NT2/D1 (cell line): ENCODE data around the gene AQR.

Experiments
- SUZ12 ChIP-seq: IDR thresholded peaks from 2 replicates; pipeline ENCODE4 v1.6.1; 2011; ENCODE audit not compliant: insufficient read length, insufficient read depth; ENCODE audit errors: extremely low read depth
- ZNF274 ChIP-seq: IDR thresholded peaks from 2 replicates; pipeline ENCODE4 v1.6.1; 2011; ENCODE audit warnings: mild to moderate bottlenecking, low read depth, low read length

DNA sequence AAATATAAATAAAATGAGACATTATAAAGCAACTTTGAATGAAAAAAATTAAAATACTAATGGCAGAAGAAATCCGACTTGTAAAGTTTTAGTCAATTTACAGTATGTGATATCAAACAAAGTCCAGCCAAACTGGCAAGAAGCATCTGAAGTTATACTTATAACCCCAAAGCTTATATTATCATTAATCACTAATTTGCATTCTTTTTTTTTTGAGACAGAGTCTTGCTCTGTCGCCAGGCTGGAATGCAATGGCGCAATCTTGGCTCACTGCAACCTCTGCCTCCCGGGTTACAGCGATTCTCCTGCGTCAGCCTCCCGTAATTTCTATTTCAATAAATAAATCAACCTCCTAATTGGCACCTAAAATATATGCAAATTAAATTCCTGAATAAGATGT lies 80.1 kb downstream of the AQR start:
- TF ChIP-seq ZNF274: no peak
- TF ChIP-seq SUZ12: no peak
